Spleen (tissue), 11 donors: ENCODE results near the gene PCSK6. TPM values are rescaled to one million over a fixed set of nuclear protein-coding genes. Genes with fewer than 3 reads are reported as not detected.

Experiments used
- DNase-seq: peaks from one replicate; pipeline ENCODE4 v3.0.0-alpha.2; 2020
- H3K27ac ChIP-seq, 8 donors: fragments of 200-600 bp; sonication (generic) in 7 of 8; 1 replicate in 4 of 8; 2 replicates in 4 of 8; pipeline versions ENCODE4 v1.5.0 to v1.8.0; 2016 to 2021; ENCODE audit warnings: inconsistent platforms in 4 of 8, mild to moderate bottlenecking in 4 of 8, moderate library complexity in 1 of 8
- H3K27me3 ChIP-seq, 7 donors: fragments of 200-600 bp; sonication (generic) in 6 of 7; replicated peaks in 1 of 7; 1 replicate in 4 of 7; 2 replicates in 3 of 7; pipeline versions ENCODE4 v1.5.0 to v1.8.0; 2016 to 2021; ENCODE audit warnings: inconsistent platforms in 3 of 7, mild to moderate bottlenecking in 1 of 7
- H3K36me3 ChIP-seq, 6 donors: fragments of 200-600 bp; sonication (generic) in 5 of 6; 1 replicate in 4 of 6; 2 replicates in 2 of 6; pipeline versions ENCODE4 v1.5.0 to v1.8.0; 2016 to 2021; ENCODE audit warnings: inconsistent platforms in 2 of 6
- H3K4me1 ChIP-seq, 6 donors: fragments of 200-600 bp; sonication (generic) in 5 of 6; 1 replicate in 3 of 6; 2 replicates in 3 of 6; pipeline versions ENCODE4 v1.5.0 to v1.8.0; 2016 to 2021; ENCODE audit warnings: inconsistent platforms in 3 of 6
- H3K4me3 ChIP-seq, 8 donors: fragments of 200-600 bp; sonication (generic) in 7 of 8; 1 replicate in 4 of 8; 2 replicates in 4 of 8; pipeline versions ENCODE4 v1.5.0 to v1.8.0; 2016 to 2021; ENCODE audit warnings: inconsistent platforms in 4 of 8, mild to moderate bottlenecking in 4 of 8, moderate library complexity in 2 of 8
- H3K9me3 ChIP-seq, 8 donors: fragments of 200-600 bp; sonication (generic) in 7 of 8; 1 replicate in 4 of 8; 2 replicates in 4 of 8; pipeline versions ENCODE4 v1.5.0 to v1.8.0; 2016 to 2021; ENCODE audit warnings: inconsistent platforms in 4 of 8
- CTCF ChIP-seq, 11 experiments: fragments of 200-600 bp in 7 of 11; fragments of 450-650 bp in 4 of 11; sonication (generic) in 4 of 11; IDR thresholded peaks in 8 of 11; conservative IDR thresholded peaks in 3 of 11; 1 replicate in 7 of 11; 2 replicates in 4 of 11; pipeline versions ENCODE4 v1.4.0 to v1.8.0; 2016 to 2021; ENCODE audit warnings: antibody characterized with exemption in 11 of 11, inconsistent platforms in 4 of 11, mild to moderate bottlenecking in 1 of 11
- POLR2A ChIP-seq, 3 donors: fragments of 450-650 bp; IDR thresholded peaks; one replicate each; pipeline ENCODE4 v1.5.1; 2017; ENCODE audit warnings: antibody characterized with exemption in 3 of 3, mild to moderate bottlenecking in 1 of 3
- POLR2AphosphoS5 ChIP-seq, 3 donors: sonication (generic); formaldehyde crosslinking; IDR thresholded peaks; one replicate each; pipeline ENCODE4 v1.5.1; 2017; ENCODE audit warnings: antibody characterized with exemption in 3 of 3
- WGBS, 5 donors: extraction: QIAGEN DNeasy Blood & Tissue Kit in 3 of 5; methylation state at CpG; one replicate each; pipeline versions ENCODE4 v1.1.5 to v1.1.7; 2013 to 2018; 5-methylcytosine and 5-hydroxymethylcytosine counted together
- intact Hi-C: fragments of 100-400 bp; cut with DNase I; formaldehyde crosslinking; loops from one replicate; pipeline ENCODE4 v1.15.0; 2023; ENCODE audit warnings: low total_unique reads
- polyA plus RNA-seq, 3 donors: library from polyadenylated mRNA; stranded (reverse); fragments of 200-250 nt; gene quantifications; one replicate each; pipeline ENCODE4 v1.2.1, GENCODE V29; 2013
- total RNA-seq, 7 donors: library from RNA; depleted of rRNA in 3 of 7; stranded (reverse); fragments of >200 nt in 3 of 7; fragmentation: NEBNext Ultra II Directional in 4 of 7; extraction: Animal tissue kit (Norgen Biotek cat#: 25700) in 4 of 7; gene quantifications; one replicate each; pipeline versions ENCODE4 v1.1.0 to v1.2.1, GENCODE V29; 2016 to 2021
- donor health status: healthy with polysubstance abuse.
- donor health status: DM: no; HTN: no; CAD: no; lungs with moderate emphysema.
- donor health status: DM: no; HTN: no; CAD: no.
- donor health status: Bipolar disorder and iron deficiency.
- donor health status: healthy.
- donor health status: DM: no; HTN: no; CAD: no.
- donor health status: DM: yes; HTN: yes; CAD: no.

Gene PCSK6
- total and polyA plus RNA-seq, 10 donors: 10.0 to 403 (median 252) TPM

GRCh38 chr15:101346928-101347327 is 142.6 kb downstream of the PCSK6 start:
- 64 to 76% (median 69%) methylated on average over 5 of the region's 5 CpGs for WGBS, 5 donors
- Histone ChIP-seq H3K27me3 (peaks cover 0 to 9% (median 0%) of the 10 kb centered on the region in 7 donors), H3K4me1 (no peaks in the 10 kb centered on the region), H3K36me3 (peaks cover 0 to 30% (median 0%) of the 10 kb centered on the region in 6 donors), H3K4me3 (no peak overlapping the region), H3K9me3 (no peaks in the 10 kb centered on the region), H3K27ac (peak overlapping the region in 6 of 8 donors; percentile 14 to 63 (median 42))
- TF ChIP-seq CTCF (IDR thresholded peaks at IDR 0.05 in 8 of 11, conservative IDR thresholded peaks at IDR 0.05 in 3 of 11) (no peak), POLR2AphosphoS5 (IDR thresholded peaks at IDR 0.05) (peak in 1 of 3 donors; percentile 22), POLR2A (IDR thresholded peaks at IDR 0.05) (no peak)
- intact Hi-C loops: no loop called here
- DNase-seq: no peak

- no peak overlapping the region for H3K27ac ChIP-seq
- TF ChIP-seq CTCF (IDR thresholded peaks at IDR 0.05 in 8 of 11, conservative IDR thresholded peaks at IDR 0.05 in 3 of 11) (no peak), POLR2AphosphoS5 (IDR thresholded peaks at IDR 0.05) (no peak), POLR2A (IDR thresholded peaks at IDR 0.05) (no peak)
- H3K4me3 ChIP-seq: no peak overlapping the region
- peaks cover 0 to 37% (median 0%) of the 10 kb centered on the region in 7 donors for H3K27me3 ChIP-seq
- no peaks in the 10 kb centered on the region for H3K4me1 ChIP-seq
- peaks cover 0 to 23% (median 0%) of the 10 kb centered on the region in 6 donors for H3K36me3 ChIP-seq
- H3K9me3 ChIP-seq: peaks cover 0 to 8% (median 0%) of the 10 kb centered on the region in 8 donors
- intact Hi-C loops: no loop called here
- DNase-seq: no peak
Observed at GRCh38 chr15:101342056-101342455, 147.5 kb downstream of the PCSK6 start.

- H3K27ac ChIP-seq: no peak overlapping the region
- 76 to 100% (median 90%) methylated on average over 1 of the region's 1 CpG for WGBS, 5 donors
- intact Hi-C loops: no loop called here
- DNase-seq: no peak
- peaks cover 0 to 33% (median 19%) of the 10 kb centered on the region in 8 donors for H3K9me3 ChIP-seq
- H3K4me3 ChIP-seq: no peak overlapping the region
- no peak for TF ChIP-seq POLR2AphosphoS5 (IDR thresholded peaks at IDR 0.05)
- TF ChIP-seq POLR2A (IDR thresholded peaks at IDR 0.05): no peak
- no peak for TF ChIP-seq CTCF (IDR thresholded peaks at IDR 0.05 in 8 of 11, conservative IDR thresholded peaks at IDR 0.05 in 3 of 11)
- peaks cover 0 to 30% (median 0%) of the 10 kb centered on the region in 7 donors for H3K27me3 ChIP-seq
- peaks cover 0 to 16% (median 0%) of the 10 kb centered on the region in 6 donors for H3K4me1 ChIP-seq
- H3K36me3 ChIP-seq: peaks cover 0 to 23% (median 0%) of the 10 kb centered on the region in 6 donors
Observed at GRCh38 chr15:101338502-101339057, 150.9 kb downstream of the PCSK6 start.

GRCh38 chr15:101337976-101338375 is 151.5 kb downstream of the PCSK6 start:
- Histone ChIP-seq H3K27me3 (peaks cover 0 to 28% (median 0%) of the 10 kb centered on the region in 7 donors), H3K9me3 (peaks cover 0 to 39% (median 25%) of the 10 kb centered on the region in 8 donors), H3K36me3 (peaks cover 0 to 23% (median 0%) of the 10 kb centered on the region in 6 donors), H3K4me1 (peaks cover 0 to 22% (median 3%) of the 10 kb centered on the region in 6 donors), H3K4me3 (no peak overlapping the region), H3K27ac (no peak overlapping the region)
- intact Hi-C loops: no loop called here
- no peak for DNase-seq
- 50 to 63% (median 58%) methylated on average over 7 of the region's 7 CpGs for WGBS, 5 donors
- TF ChIP-seq POLR2A (IDR thresholded peaks at IDR 0.05): no peak
- TF ChIP-seq POLR2AphosphoS5 (IDR thresholded peaks at IDR 0.05): no peak
- TF ChIP-seq CTCF (IDR thresholded peaks at IDR 0.05 in 8 of 11, conservative IDR thresholded peaks at IDR 0.05 in 3 of 11): no peak
